Measurements from ENCODE around the gene GHRHR.
A peak's percentile ranks its signal among the peaks of the same experiment; 100 is the strongest.

The GHRHR gene

GRCh38 chr7:30963842-30964241, at the start of gene GHRHR:
GHRHR (plus strand) TSS chr7:30963953; CDS start chr7:30964069, 116 bp downstream.
- DNase-seq (ENCODE audit: low read depth in 2 of 3, low spot score in 1 of 3): no peak

- peak in 1 of 3 donors; percentile 3 for DNase-seq (ENCODE audit: low read depth in 2 of 3, low spot score in 1 of 3)
These were observed 49.2 kb upstream of the GHRHR start for GRCh38 chr7:30914596-30914995.

GRCh38 chr7:30915005-30915601, 48.6 kb upstream of the GHRHR start:
- DNase-seq (ENCODE audit: low read depth in 2 of 3, low spot score in 1 of 3): no peak

- no peak for DNase-seq (ENCODE audit: low read depth in 2 of 3, low spot score in 1 of 3)
These were observed 48.0 kb upstream of the GHRHR start for GRCh38 chr7:30915751-30916150.

DNA sequence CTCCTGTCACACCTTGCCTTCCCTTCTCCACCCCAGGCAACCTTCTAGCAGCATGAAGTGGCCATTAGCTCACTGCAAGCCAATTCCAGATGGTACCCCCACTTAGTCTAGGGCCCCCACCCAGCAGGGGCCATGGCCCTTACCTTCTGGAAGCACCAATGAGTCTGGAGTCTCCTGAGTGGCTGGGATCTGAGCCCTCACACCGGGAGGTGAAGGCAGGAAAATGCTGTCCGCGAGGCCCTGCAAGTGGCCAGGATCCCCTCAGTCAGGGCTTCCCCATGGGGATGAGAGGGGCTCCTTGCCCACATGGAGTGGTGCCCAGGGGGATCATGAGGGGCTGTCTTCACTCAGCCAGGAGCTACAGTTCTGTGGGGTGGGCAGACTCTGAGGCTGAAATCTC, 47.5 kb upstream of the GHRHR start:
- DNase-seq (ENCODE audit: low read depth in 2 of 3, low spot score in 1 of 3): no peak

GRCh38 chr7:30916767-30917166, 47.0 kb upstream of the GHRHR start:
- DNase-seq (ENCODE audit: low read depth in 2 of 3, low spot score in 1 of 3): no peak

GRCh38 chr7:30917216-30917893, 46.4 kb upstream of the GHRHR start:
- DNase-seq (ENCODE audit: low read depth in 2 of 3, low spot score in 1 of 3): no peak

- DNase-seq (ENCODE audit: low read depth in 2 of 3, low spot score in 1 of 3): no peak
These were observed 45.1 kb upstream of the GHRHR start for GRCh38 chr7:30918676-30919075.

DNA sequence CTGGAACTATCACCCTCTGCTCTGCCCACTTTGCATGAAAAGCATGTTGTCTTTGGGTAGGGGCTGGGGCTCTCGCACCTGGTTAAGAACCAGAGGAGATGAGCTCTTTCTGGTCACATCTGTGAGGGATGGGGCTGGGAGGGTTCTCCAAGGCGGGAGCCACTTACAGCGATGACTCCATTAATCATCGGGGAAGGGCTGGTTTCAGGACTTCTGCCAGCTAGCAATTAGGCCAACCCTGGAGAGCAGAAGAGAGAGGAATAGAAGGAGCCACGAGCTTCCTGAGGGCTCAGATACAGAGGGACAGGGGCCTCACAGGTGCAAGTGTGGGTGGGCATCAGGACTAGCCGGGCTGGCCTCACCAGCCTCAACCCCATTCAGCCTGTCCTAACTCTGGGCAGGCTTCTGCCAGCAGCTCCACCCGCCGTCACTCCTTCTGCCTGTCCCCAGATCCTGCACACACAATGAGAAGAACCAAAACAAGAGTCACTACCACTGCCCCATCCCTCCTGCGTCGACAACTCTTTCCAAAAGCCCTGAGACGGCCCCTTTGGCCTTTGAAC, 43.7 kb upstream of the GHRHR start:
- DNase-seq (ENCODE audit: low read depth in 2 of 3, low spot score in 1 of 3): no peak

DNA sequence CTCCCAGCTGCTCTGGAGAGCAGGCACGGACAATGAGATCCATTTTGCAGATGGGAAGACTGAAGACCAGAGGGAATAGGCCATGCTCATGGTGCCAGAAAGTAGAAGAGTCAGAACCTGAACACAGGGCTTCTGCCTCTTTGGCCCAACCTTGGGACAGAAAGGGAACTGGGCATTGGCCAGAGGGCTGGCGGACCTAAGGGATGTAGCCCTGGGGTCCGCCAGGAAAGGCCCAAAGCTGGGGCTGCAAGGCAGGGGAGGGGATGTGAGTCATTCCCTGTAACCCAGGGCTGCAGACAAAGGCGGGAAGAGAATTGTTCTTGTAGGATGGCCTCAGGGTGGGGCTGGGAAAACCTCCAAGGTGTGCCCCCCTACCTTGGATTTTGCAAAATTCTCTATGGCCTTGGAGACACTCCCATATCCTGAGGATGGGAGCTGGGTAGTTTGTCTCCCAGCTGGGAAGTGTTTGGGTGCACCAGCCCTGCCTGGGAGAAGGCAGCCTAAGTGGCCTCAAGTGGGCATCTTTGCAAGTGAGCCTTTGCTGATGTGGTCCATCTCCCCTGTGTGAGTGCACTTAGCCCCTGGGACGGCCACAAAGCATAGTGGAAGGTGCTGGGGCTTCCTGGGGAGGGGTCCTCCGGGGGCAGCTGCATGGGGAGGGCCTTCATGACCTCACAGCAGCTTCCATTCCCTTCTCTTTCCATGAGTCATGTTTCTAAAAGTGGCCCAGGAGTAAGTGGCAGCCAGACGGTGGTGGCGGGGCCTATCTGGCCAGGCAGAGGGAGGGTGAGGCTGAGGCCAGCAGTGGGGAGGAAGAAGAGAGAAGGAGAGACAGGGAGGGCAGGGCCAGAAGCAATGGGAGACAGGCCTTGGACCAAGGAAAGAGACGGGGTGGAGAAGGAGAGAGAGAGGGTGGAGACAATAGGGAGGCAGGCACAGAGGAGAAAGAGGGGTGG, 42.9 kb upstream of the GHRHR start:
- DNase-seq (ENCODE audit: low read depth in 2 of 3, low spot score in 1 of 3): no peak

DNA sequence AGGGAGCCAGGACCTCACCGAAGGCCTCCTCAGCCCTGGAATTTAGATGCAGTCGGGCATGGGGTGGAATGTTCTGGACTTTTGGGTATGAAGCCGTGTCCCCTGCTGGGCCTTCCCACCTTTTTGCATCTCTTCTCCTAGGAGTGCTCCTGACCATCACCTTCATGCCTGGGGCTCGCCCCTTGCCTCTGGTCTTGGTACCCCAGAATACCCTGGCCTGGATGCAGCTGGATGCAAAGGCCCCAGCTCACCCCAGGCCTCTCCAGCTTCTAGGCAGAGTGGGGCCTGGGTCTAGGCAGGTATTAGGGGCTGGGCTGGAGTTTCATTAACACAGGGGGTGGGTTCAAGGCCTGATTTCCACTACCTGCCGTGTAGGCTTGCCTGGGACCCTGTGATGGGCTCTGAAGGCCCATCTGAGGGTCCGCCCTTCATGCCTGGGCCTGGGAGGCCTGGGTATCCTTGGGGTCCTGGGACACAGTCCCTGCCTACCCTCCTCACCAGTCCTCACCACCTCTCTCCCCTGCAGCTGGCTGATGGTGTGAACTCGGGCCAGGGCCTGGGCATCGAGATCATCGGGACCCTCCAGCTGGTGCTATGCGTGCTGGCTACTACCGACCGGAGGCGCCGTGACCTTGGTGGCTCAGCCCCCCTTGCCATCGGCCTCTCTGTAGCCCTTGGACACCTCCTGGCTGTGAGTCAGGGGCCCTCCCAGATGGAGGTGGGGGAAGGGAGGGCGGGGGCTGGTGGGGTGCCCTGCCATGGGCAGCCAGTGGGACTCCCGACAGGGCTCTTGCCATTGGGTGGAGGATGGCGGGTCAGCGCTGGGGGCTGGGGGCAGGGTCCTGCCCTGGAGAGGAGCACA, 42.0 kb upstream of the GHRHR start:
- no peak for DNase-seq (ENCODE audit: low read depth in 2 of 3, low spot score in 1 of 3)

DNA sequence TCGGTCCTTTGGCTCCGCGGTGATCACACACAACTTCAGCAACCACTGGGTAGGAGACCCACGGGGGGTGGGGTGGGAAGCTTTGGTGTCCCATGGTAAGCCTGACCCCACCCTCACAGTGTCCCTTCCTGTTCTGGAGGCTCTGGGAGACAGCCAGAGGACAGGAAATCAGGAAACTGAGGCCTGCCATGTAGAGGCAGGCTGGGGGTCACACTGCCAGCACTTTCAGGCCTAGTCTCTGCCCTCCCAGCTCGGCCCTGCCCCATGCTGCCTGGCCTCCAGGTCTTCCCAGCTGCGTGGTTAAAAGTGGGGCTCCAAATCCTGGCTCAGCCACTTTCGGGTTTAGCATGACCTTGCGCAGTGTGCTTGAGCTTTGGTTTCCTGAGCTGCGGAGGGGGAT, 41.2 kb upstream of the GHRHR start:
- no peak for DNase-seq (ENCODE audit: low read depth in 2 of 3, low spot score in 1 of 3)

GRCh38 chr7:30923009-30923773, 40.6 kb upstream of the GHRHR start:
- DNase-seq (ENCODE audit: low read depth in 2 of 3, low spot score in 1 of 3): no peak

DNA sequence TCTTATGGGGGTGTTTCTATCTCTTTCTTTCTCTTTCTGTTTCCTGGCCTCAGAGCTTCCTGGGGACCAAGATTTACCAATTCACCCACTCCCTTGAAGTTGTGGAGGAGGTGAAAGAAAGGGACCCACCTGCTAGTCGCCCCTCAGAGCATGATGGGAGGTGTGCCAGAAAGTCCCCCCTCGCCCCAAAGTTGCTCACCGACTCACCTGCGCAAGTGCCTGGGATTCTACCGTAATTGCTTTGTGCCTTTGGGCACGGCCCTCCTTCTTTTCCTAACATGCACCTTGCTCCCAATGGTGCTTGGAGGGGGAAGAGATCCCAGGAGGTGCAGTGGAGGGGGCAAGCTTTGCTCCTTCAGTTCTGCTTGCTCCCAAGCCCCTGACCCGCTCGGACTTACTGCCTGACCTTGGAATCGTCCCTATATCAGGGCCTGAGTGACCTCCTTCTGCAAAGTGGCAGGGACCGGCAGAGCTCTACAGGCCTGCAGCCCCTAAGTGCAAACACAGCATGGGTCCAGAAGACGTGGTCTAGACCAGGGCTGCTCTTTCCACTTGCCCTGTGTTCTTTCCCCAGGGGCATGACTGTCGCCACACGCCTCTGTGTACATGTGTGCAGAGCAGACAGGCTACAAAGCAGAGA, 39.9 kb upstream of the GHRHR start:
- DNase-seq (ENCODE audit: low read depth in 2 of 3, low spot score in 1 of 3): no peak

DNA sequence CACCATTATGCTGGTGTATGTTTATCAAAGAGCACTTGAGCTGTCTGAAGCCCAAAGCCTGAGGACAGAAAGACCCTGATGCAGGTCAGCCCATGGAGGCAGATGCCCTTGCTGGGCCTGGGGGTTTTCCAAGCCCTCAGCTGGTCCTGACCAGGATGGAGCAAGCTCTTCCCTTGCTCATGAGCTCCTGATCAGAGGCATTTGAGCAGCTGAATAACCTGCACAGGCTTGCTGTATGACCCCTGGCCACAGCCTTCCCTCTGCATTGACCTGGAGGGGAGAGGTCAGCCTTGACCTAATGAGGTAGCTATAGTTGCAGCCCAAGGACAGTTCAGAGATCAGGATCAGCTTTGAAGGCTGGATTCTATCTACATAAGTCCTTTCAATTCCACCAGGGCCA, 39.1 kb upstream of the GHRHR start:
- DNase-seq (ENCODE audit: low read depth in 2 of 3, low spot score in 1 of 3): no peak

DNA sequence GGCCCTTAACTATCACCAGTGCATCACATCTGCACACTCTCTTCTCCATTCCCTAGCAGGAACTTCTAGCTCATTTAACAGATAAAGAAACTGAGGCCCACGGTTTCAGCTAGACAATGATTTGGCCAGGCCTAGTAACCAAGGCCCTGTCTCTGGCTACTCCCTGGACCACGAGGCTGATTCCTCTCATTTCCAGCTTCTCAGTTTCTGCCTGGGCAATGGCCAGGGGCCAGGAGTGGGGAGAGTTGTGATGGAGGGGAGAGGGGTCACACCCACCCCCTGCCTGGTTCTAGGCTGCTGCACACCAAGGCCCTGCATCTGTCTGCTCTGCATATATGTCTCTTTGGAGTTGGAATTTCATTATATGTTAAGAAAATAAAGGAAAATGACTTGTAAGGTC, 38.6 kb upstream of the GHRHR start:
- no peak for DNase-seq (ENCODE audit: low read depth in 2 of 3, low spot score in 1 of 3)

DNA sequence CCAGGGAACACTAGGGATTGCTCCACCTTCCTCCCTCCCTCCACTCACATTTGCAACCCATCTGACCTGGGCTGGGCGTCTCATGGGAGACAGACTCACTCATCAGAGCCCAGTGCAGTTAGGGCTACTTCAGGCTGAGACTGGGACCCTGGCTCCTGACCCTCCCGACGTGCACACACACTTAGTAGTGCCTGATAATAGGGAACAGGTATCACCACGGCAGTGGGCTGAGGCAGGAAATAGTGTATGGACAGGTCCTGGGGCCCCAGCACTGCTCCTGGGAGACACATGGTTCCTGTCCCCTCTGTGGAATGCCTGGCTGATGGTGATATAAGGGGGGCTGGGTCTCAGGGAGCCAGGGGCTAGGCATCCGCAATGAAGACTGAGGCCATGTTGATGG, 37.8 kb upstream of the GHRHR start:
- no peak for DNase-seq (ENCODE audit: low read depth in 2 of 3, low spot score in 1 of 3)

DNA sequence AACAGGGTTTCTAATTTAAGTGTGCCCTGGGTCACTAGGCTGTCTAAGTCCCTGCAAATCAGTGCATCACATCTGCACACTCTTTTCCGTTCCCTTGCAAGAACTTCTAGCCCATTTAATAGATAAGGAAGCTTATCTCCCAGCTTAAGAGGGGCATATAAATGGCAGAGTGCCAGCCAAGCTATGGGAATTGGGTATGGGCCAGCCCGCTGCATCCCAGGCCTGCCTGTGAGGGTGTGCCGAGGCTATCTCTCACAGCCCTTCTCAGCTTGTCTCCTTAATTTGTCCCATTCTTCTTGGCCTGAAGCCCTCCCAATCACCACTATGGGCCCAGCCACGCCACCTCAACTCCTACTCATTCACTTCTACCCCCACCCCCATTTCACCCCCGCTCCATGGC, 37.4 kb upstream of the GHRHR start:
- no peak for DNase-seq (ENCODE audit: low read depth in 2 of 3, low spot score in 1 of 3)

GRCh38 chr7:30927040-30927439, 36.7 kb upstream of the GHRHR start:
- DNase-seq (ENCODE audit: low read depth in 2 of 3, low spot score in 1 of 3): no peak

GRCh38 chr7:30927559-30927958, 36.2 kb upstream of the GHRHR start:
- no peak for DNase-seq (ENCODE audit: low read depth in 2 of 3, low spot score in 1 of 3)

All from stimulated activated CD4-positive, alpha-beta T cell treated with anti-CD3 and anti-CD28 coated beads, Interleukin-12 subunit alpha, Interleukin-12 subunit beta, amount 100 ng/mL, for 48 hours (primary cell).